WTC11 (cell line): Measurements from ENCODE around the gene PDLIM7. TPM values are rescaled to one million over a fixed set of nuclear protein-coding genes. Genes with fewer than 3 reads are reported as not detected.

ENCODE experiments used
- ATAC-seq: fragments of 200-7000 bp; cut with Tn5 transposase; 2 replicates; pipeline ENCODE4 v1.10.0; 2021; ENCODE audit warnings: mild to moderate bottlenecking, moderate library complexity
- CTCF ChIA-PET: fragments of 300-600 bp; sonication (Branson Sonifier 250); formaldehyde crosslinking; loops from one replicate; lab custom pipeline; 2021; ENCODE audit warnings: antibody characterized with exemption; lab: Charles Lee
- POLR2A ChIA-PET: fragments of 350-600 bp; sonication (Branson Sonifier 250); formaldehyde crosslinking; loops from one replicate; lab custom pipeline; 2021; ENCODE audit warnings: antibody characterized with exemption; lab: Charles Lee
- DNase-seq: peaks from one replicate; pipeline ENCODE4 v3.0.0; 2021; ENCODE audit warnings: low spot score
- H3K27ac Mint-ChIP-seq: 2 replicates; pipeline ENCODE4 v1.8.0; 2021; ENCODE audit warnings: mixed read lengths
- H3K27me3 Mint-ChIP-seq: 2 replicates; pipeline ENCODE4 v1.8.0; 2021; ENCODE audit warnings: low read depth, mild to moderate bottlenecking, moderate library complexity, mixed read lengths
- H3K36me3 Mint-ChIP-seq: 2 replicates; pipeline ENCODE4 v1.8.0; 2021; ENCODE audit warnings: mixed read lengths
- H3K4me1 Mint-ChIP-seq: 2 replicates; pipeline ENCODE4 v1.8.0; 2022; ENCODE audit warnings: mixed read lengths
- H3K4me3 Mint-ChIP-seq: 2 replicates; pipeline ENCODE4 v1.8.0; 2021; ENCODE audit warnings: mild to moderate bottlenecking, moderate library complexity, mixed read lengths
- H3K9me3 Mint-ChIP-seq: 2 replicates; pipeline ENCODE4 v1.8.0; 2021; ENCODE audit warnings: mixed read lengths
- CBFB ChIP-seq: sonication (generic); formaldehyde crosslinking; IDR thresholded peaks from 2 replicates; pipeline ENCODE4 v1.8.1; 2022; ENCODE audit warnings: mild to moderate bottlenecking, low read depth, missing genetic modification reagents
- CREB1 ChIP-seq: sonication (generic); formaldehyde crosslinking; IDR thresholded peaks from 2 replicates; pipeline ENCODE4 v1.8.0; 2023; ENCODE audit warnings: mild to moderate bottlenecking, missing genetic modification reagents
- GTF2I ChIP-seq: fragments of 250-450 bp; sonication (Bioruptor Pico); conservative IDR thresholded peaks from 2 replicates; pipeline ENCODE4 v1.4.0; 2021; ENCODE audit warnings: mild to moderate bottlenecking
- IRF2 ChIP-seq: sonication (generic); formaldehyde crosslinking; IDR thresholded peaks from 2 replicates; pipeline ENCODE4 v1.8.0; 2022; ENCODE audit warnings: low read depth, missing genetic modification reagents, borderline replicate concordance
- JAZF1 ChIP-seq: fragments of 250-450 bp; sonication (Bioruptor Pico); IDR thresholded peaks from 2 replicates; pipeline ENCODE4 v1.9.0; 2021; ENCODE audit warnings: moderate library complexity, mild to moderate bottlenecking, inconsistent platforms
- JUN ChIP-seq: sonication (generic); formaldehyde crosslinking; IDR thresholded peaks from 2 replicates; pipeline ENCODE4 v1.8.0; 2023; ENCODE audit warnings: mild to moderate bottlenecking, missing genetic modification reagents
- MYBL2 ChIP-seq: sonication (generic); formaldehyde crosslinking; IDR thresholded peaks from 2 replicates; pipeline ENCODE4 v1.8.1; 2023; ENCODE audit warnings: mild to moderate bottlenecking, moderate library complexity, missing genetic modification reagents
- OVOL2 ChIP-seq: fragments of 250-450 bp; sonication (Bioruptor Pico); IDR thresholded peaks from 2 replicates; pipeline ENCODE4 v1.9.0; 2021; ENCODE audit warnings: mild to moderate bottlenecking, borderline replicate concordance
- RELA ChIP-seq: sonication (generic); formaldehyde crosslinking; IDR thresholded peaks from 2 replicates; pipeline ENCODE4 v1.8.1; 2022; ENCODE audit warnings: missing genetic modification reagents, mild to moderate bottlenecking, borderline replicate concordance
- RORB ChIP-seq: fragments of 250-450 bp; sonication (Bioruptor Pico); IDR thresholded peaks from 2 replicates; pipeline ENCODE4 v1.9.0; 2021; ENCODE audit warnings: mild to moderate bottlenecking
- SOX15 ChIP-seq: fragments of 250-450 bp; sonication (Bioruptor Pico); IDR thresholded peaks from 2 replicates; pipeline ENCODE4 v1.9.0; 2021; ENCODE audit warnings: mild to moderate bottlenecking
- ZBTB21 ChIP-seq: sonication (generic); formaldehyde crosslinking; IDR thresholded peaks from 2 replicates; pipeline ENCODE4 v1.8.1; 2023; ENCODE audit warnings: mild to moderate bottlenecking, missing genetic modification reagents, borderline replicate concordance
- total RNA-seq: library from RNA; stranded (reverse); gene quantifications from 3 replicates; pipeline ENCODE4 v1.2.3, GENCODE V29; 2021
- TF ChIP-seq, protein P1 (sequence below): fragments of 250-450 bp; sonication (Bioruptor Pico); IDR thresholded peaks from 2 replicates; pipeline ENCODE4 v1.9.0; 2021; ENCODE audit warnings: moderate library complexity, mild to moderate bottlenecking, inconsistent platforms, borderline replicate concordance
- TF ChIP-seq, protein P2 (sequence below): sonication (generic); formaldehyde crosslinking; IDR thresholded peaks from 2 replicates; pipeline ENCODE4 v1.8.0; 2023; ENCODE audit warnings: mild to moderate bottlenecking, missing genetic modification reagents
- TF ChIP-seq, protein P3 (sequence below): sonication (generic); formaldehyde crosslinking; IDR thresholded peaks from 2 replicates; pipeline ENCODE4 v1.8.1; 2022; ENCODE audit warnings: mild to moderate bottlenecking, moderate library complexity, missing genetic modification reagents
- TF ChIP-seq, protein P4 (sequence below): sonication (generic); formaldehyde crosslinking; IDR thresholded peaks from 2 replicates; pipeline ENCODE4 v1.8.1; 2023; ENCODE audit warnings: mild to moderate bottlenecking, missing genetic modification reagents, borderline replicate concordance
- TF ChIP-seq, protein P5 (sequence below): sonication (generic); formaldehyde crosslinking; IDR thresholded peaks from 2 replicates; pipeline ENCODE4 v1.8.0; 2023; ENCODE audit warnings: missing genetic modification reagents, mild to moderate bottlenecking, borderline replicate concordance
- TF ChIP-seq, protein P6 (sequence below): sonication (generic); formaldehyde crosslinking; conservative IDR thresholded peaks from 2 replicates; pipeline ENCODE4 v1.8.1; 2022; ENCODE audit warnings: mild to moderate bottlenecking, missing genetic modification reagents
- TF ChIP-seq, protein P7 (sequence below): sonication (generic); formaldehyde crosslinking; IDR thresholded peaks from 2 replicates; pipeline ENCODE4 v1.8.0; 2022; ENCODE audit warnings: mild to moderate bottlenecking, missing genetic modification reagents

Gene PDLIM7
- total RNA-seq, 1 experiment from 2014 or later: 142 TPM

DNA sequence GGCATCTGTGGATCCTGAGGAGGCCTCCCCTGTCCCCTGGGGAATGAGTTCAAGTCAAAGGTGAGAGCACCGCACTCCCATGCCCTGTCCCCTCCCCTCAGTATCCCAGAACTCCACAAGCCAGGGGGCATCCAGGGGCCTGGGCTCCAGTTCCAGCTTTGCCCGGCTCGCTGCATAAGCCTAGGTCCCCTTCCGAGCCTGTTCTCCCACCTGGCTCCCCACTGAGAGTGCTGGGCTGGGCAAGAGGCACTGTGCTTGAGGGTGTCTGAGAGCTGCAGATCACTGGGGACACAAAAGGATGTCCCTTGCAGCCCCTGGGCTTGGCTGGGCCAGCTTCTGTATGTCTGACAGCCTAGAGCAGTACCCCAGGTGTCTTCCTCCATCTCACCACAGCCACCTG lies 7.7 kb upstream of the PDLIM7 start:
- H3K4me1 Mint-ChIP-seq: peaks cover 18% of the 10 kb centered on the region
- no peak overlapping the region for H3K4me3 Mint-ChIP-seq
- no peak for DNase-seq
- H3K9me3 Mint-ChIP-seq: no peaks in the 10 kb centered on the region
- CTCF ChIA-PET: interaction anchor here (1.1 to 6.3 kb wide), 4 partner anchors 10 to 48 kb away, joined by 3 to 57 read pairs (median 6); partner anchors contain the start of gene PDLIM7
- POLR2A ChIA-PET: no interaction called here
- no peak overlapping the region for H3K27ac Mint-ChIP-seq
- peaks cover 6% of the 10 kb centered on the region for H3K27me3 Mint-ChIP-seq
- peaks cover 10% of the 10 kb centered on the region for H3K36me3 Mint-ChIP-seq
- ATAC-seq: no peak
- TF ChIP-seq RORB (CRISPR knock-in tag) (no peak), GTF2I (CRISPR knock-in tag) (no peak), MYBL2 (CRISPR knock-in tag) (no peak), JUN (CRISPR knock-in tag) (no peak), CREB1 (CRISPR knock-in tag) (no peak), CBFB (CRISPR knock-in tag) (no peak), SOX15 (CRISPR knock-in tag) (no peak), JAZF1 (CRISPR knock-in tag) (no peak), IRF2 (CRISPR knock-in tag) (no peak), OVOL2 (no peak), ZBTB21 (no peak), RELA (no peak)
- TF ChIP-seq, protein P1, sequence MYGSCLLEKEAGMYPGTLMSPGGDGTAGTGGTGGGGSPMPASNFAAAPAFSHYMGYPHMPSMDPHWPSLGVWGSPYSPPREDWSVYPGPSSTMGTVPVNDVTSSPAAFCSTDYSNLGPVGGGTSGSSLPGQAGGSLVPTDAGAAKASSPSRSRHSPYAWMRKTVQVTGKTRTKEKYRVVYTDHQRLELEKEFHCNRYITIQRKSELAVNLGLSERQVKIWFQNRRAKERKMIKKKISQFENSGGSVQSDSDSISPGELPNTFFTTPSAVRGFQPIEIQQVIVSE: no peak
- TF ChIP-seq, protein P2, sequence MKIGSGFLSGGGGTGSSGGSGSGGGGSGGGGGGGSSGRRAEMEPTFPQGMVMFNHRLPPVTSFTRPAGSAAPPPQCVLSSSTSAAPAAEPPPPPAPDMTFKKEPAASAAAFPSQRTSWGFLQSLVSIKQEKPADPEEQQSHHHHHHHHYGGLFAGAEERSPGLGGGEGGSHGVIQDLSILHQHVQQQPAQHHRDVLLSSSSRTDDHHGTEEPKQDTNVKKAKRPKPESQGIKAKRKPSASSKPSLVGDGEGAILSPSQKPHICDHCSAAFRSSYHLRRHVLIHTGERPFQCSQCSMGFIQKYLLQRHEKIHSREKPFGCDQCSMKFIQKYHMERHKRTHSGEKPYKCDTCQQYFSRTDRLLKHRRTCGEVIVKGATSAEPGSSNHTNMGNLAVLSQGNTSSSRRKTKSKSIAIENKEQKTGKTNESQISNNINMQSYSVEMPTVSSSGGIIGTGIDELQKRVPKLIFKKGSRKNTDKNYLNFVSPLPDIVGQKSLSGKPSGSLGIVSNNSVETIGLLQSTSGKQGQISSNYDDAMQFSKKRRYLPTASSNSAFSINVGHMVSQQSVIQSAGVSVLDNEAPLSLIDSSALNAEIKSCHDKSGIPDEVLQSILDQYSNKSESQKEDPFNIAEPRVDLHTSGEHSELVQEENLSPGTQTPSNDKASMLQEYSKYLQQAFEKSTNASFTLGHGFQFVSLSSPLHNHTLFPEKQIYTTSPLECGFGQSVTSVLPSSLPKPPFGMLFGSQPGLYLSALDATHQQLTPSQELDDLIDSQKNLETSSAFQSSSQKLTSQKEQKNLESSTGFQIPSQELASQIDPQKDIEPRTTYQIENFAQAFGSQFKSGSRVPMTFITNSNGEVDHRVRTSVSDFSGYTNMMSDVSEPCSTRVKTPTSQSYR: no peak
- TF ChIP-seq, protein P3, sequence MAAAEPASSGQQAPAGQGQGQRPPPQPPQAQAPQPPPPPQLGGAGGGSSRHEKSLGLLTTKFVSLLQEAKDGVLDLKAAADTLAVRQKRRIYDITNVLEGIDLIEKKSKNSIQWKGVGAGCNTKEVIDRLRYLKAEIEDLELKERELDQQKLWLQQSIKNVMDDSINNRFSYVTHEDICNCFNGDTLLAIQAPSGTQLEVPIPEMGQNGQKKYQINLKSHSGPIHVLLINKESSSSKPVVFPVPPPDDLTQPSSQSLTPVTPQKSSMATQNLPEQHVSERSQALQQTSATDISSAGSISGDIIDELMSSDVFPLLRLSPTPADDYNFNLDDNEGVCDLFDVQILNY (CRISPR knock-in tag): no peak
- TF ChIP-seq, protein P4, sequence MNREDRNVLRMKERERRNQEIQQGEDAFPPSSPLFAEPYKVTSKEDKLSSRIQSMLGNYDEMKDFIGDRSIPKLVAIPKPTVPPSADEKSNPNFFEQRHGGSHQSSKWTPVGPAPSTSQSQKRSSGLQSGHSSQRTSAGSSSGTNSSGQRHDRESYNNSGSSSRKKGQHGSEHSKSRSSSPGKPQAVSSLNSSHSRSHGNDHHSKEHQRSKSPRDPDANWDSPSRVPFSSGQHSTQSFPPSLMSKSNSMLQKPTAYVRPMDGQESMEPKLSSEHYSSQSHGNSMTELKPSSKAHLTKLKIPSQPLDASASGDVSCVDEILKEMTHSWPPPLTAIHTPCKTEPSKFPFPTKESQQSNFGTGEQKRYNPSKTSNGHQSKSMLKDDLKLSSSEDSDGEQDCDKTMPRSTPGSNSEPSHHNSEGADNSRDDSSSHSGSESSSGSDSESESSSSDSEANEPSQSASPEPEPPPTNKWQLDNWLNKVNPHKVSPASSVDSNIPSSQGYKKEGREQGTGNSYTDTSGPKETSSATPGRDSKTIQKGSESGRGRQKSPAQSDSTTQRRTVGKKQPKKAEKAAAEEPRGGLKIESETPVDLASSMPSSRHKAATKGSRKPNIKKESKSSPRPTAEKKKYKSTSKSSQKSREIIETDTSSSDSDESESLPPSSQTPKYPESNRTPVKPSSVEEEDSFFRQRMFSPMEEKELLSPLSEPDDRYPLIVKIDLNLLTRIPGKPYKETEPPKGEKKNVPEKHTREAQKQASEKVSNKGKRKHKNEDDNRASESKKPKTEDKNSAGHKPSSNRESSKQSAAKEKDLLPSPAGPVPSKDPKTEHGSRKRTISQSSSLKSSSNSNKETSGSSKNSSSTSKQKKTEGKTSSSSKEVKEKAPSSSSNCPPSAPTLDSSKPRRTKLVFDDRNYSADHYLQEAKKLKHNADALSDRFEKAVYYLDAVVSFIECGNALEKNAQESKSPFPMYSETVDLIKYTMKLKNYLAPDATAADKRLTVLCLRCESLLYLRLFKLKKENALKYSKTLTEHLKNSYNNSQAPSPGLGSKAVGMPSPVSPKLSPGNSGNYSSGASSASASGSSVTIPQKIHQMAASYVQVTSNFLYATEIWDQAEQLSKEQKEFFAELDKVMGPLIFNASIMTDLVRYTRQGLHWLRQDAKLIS (CRISPR knock-in tag): no peak
- TF ChIP-seq, protein P5, sequence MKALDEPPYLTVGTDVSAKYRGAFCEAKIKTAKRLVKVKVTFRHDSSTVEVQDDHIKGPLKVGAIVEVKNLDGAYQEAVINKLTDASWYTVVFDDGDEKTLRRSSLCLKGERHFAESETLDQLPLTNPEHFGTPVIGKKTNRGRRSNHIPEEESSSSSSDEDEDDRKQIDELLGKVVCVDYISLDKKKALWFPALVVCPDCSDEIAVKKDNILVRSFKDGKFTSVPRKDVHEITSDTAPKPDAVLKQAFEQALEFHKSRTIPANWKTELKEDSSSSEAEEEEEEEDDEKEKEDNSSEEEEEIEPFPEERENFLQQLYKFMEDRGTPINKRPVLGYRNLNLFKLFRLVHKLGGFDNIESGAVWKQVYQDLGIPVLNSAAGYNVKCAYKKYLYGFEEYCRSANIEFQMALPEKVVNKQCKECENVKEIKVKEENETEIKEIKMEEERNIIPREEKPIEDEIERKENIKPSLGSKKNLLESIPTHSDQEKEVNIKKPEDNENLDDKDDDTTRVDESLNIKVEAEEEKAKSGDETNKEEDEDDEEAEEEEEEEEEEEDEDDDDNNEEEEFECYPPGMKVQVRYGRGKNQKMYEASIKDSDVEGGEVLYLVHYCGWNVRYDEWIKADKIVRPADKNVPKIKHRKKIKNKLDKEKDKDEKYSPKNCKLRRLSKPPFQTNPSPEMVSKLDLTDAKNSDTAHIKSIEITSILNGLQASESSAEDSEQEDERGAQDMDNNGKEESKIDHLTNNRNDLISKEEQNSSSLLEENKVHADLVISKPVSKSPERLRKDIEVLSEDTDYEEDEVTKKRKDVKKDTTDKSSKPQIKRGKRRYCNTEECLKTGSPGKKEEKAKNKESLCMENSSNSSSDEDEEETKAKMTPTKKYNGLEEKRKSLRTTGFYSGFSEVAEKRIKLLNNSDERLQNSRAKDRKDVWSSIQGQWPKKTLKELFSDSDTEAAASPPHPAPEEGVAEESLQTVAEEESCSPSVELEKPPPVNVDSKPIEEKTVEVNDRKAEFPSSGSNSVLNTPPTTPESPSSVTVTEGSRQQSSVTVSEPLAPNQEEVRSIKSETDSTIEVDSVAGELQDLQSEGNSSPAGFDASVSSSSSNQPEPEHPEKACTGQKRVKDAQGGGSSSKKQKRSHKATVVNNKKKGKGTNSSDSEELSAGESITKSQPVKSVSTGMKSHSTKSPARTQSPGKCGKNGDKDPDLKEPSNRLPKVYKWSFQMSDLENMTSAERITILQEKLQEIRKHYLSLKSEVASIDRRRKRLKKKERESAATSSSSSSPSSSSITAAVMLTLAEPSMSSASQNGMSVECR (CRISPR knock-in tag): no peak
- TF ChIP-seq, protein P6, sequence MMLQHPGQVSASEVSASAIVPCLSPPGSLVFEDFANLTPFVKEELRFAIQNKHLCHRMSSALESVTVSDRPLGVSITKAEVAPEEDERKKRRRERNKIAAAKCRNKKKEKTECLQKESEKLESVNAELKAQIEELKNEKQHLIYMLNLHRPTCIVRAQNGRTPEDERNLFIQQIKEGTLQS: no peak
- TF ChIP-seq, protein P7, sequence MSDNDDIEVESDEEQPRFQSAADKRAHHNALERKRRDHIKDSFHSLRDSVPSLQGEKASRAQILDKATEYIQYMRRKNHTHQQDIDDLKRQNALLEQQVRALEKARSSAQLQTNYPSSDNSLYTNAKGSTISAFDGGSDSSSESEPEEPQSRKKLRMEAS (CRISPR knock-in tag): no peak
- TF ChIP-seq, all 79 proteins: peak for 0
